Stimulated activated CD8-positive, alpha-beta memory T cell treated with anti-CD3 and anti-CD28 coated beads, Interleukin-7, amount 100 ng/mL, for 24 hours (primary cell): Measurements from ENCODE around the gene FCGR2B.
"Not testable (repeated sequence)": the region's sequence is repeated elsewhere in the genome, so short reads cannot be mapped to it uniquely, and the experiment has no call there.

ENCODE experiments used
- DNase-seq: peaks from one replicate; pipeline ENCODE4 v3.0.0-alpha.2; 2020; ENCODE audit warnings: low read depth

The FCGR2B gene

DNA sequence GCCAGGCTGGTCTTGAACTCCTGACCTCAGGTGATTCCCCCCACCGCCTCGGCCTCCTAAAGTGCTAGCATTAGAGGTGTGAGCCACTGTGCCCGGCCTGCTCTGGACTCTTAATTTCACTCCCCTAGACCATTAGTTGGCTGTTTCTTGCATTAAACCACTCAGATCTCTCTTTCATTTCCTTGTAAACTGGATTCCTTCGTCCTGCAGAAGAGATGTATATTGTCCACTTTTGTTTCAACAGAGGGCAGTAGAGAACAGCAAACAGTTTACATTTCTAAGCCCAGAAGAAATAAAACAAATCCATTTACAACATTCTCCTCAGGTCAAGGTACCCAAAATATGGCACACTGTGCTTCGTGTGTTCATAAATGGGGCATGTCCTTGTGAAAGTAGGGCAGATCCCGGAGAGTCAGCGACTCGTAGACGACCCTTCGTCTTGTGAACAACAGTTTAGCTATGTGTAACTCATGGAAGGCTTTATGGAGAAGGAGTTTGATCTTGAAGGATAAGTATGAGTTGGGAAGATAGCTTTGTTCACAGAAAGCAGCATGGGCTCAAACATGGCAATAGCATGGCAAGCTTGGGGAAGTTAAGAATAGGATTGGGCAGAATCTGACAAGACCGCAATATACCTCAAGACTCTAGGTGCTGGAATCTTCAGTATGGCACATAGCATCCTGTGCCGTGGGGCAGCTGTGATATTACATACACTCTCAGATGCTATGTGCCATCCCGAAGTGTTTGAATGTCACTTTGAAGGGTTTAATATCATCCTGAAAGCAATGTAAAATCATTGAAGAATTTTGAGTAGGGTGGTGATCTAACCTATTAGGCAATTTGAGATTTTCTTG is 15.2 kb upstream of the FCGR2B start:
- DNase-seq: not testable (repeated sequence)

DNA sequence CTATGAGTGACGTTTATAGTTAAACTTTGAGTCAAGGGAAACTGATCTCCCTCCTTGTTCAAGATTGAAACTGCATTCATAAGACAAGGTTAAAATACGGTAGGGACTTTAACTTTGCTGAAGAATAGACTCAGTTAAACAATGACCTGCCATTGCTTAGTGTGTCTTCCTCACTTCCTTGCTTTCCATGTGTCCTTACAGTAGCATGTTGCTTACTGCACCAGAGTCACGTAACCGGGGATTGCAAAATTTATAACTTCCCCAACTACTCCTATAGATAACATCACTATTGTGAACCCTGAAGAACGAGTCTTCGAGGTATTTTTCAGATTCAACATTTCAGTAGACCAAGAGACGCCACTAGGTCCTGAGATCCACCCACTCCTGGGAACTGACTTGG is 9.4 kb upstream of the FCGR2B start:
- DNase-seq: not testable (repeated sequence)

DNA sequence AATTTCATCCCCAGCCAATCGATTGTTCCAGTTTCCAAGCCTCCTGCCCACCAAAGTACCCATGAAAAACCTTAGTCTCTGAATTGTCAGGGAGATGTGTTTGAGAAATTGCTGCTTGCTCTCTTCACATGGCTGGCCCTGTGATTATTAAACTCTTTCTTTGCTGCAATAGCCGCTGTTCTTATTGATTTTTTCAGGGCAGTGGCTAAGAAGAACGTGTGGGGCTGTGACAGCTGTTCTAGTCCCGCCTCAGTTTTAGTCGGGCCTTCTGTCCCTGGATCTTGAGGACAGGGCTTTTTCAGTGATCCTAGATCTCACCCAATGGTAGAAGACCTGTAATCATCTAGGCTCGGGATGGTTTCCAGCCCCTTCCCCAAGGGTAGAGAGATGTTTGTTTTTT is 9.0 kb upstream of the FCGR2B start:
- not testable (repeated sequence) for DNase-seq

DNA sequence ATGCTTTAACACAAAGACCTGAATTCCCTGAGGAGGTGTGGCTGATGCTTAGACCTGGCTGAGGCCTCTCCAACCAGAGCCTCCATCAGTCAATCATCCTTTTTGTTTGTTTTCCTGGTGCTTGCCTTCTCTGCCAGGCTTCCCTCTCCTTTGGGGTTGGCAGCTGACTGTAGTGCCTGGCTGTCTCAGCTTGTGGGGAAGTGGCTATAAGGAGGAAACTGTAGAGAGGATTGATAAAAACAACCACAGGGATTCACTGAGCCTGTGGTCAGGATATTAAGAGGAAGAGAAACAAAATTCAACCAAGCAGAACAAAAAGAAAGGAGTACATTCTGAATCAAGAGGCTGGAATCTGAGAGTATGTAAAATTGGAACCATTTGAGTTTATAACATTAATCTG is 4.4 kb upstream of the FCGR2B start:
- DNase-seq: not testable (repeated sequence)

DNA sequence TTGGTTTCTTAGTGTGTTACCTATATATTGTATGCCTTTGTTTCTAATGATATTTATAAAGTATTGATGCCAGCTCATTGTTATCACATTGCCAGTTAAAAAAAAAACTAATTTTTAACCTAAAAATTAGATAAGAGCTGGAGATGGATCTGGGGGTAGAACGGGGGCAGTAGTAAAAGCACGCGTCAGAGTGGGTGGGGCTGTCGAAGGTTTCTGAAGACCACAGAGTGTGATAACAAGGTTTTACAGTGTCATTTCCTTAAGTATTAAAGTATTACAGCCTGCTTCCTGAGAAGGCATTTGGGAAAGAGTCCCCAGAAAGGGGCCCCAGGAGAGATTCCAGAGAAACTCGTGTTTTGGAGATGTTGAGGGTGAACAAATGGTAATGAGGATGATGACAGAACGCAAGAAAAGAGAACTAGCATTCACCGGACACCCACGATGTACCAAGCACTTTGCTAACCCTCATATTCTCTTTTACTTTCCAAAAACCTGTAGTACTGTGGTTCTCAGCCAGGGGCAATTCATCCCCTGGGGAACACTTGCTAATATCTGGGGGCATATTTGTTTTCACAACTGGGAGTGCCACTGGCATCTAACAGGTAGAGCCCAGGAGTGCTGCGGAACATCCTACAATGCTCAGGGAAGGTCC is 1.2 kb upstream of the FCGR2B start:
- DNase-seq: not testable (repeated sequence)

DNA sequence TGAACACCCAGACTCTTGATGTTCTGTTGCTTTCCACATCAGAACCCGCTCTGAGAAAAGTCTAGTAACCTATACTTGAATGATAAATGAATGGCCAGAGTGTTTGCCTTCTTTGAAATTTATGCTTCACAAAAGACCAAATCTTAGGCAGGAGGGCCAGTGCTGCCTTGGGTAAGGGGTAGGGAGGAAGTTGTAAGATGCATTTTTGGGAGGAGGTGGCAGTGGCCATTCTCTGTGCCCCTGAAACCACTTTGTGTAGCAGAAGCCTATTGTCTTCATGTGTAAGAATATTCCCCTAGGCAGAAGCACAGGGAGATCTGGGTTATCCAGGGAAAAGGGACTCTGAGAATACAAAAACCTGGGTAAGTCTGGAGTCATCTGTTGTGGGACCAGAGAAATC is 626 bp downstream of the FCGR2B start:
- DNase-seq: not testable (repeated sequence)

DNA sequence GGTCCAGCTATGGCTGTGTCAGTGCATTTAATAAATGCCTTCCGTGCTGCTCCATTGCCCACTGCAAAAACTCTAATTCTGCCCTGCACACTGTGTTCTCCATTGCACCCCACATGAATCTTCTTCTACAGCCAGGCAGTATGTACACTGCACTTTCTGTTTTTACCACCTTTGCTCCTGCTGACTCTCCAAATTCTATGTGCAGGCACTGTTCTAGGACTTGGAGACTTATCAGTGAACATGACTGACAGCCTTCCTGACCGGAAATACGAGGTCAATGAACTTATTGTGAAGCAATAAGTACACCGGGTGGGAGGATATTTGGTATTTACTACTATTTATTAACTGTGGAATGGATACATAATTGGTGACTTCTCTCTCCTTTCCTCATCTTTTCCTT is 1.7 kb downstream of the FCGR2B start:
- DNase-seq: not testable (repeated sequence)

DNA sequence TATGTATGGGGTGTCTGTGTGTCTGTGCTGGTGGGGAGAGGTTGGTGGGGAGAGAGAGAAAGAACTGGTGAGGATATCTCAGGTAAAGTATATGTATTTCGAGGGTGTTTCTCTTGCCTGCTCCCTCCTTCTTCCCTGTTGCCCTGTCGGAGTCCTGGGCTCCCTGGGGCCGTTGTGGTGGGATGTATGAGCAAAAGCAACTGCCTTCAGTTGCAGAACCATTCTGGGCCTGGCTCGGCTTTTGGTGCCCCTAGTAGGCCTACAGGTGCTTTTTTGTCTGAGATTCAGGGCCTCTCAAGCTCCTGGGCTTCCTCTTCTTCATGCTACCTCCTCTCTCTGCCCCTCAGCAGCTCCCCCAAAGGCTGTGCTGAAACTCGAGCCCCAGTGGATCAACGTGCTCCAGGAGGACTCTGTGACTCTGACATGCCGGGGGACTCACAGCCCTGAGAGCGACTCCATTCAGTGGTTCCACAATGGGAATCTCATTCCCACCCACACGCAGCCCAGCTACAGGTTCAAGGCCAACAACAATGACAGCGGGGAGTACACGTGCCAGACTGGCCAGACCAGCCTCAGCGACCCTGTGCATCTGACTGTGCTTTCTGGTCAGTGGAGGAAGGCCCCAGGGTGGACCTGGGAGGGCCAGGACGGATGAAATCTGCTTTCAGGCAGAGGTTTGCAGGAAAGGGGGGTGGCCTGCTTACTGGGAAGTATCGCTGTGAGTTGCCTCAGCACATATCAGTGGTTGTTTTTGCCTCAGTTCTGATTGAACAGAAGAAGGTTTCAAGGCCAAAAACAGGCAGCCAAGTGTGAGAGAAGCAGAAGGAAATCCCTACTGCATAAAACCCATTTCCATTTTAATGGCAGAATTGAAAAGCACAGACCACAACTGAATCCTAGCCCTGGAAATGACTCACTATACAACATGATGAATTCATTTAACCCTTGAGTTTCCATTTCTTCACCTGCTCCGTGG is 8.4 kb downstream of the FCGR2B start:
- not testable (repeated sequence) for DNase-seq

DNA sequence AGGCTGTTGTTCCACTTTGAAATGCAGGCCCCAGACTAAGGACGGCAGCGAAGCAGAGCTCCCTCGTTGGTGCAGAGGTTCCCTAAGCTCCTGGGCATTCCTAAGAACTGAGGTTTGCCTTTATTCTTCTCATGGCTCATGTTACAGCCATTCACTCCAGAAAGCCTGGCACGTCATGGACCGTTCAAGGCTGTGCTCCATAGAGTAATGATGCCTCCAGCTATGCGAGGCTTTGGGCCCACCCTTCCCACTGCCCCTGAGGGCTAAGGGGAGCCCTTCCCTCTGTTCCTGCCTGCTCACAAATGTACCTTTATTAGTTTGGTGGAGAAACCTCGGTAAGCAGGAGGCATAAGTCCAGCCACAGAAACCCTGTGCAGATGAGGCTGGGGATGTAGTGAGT is 10.5 kb downstream of the FCGR2B start:
- DNase-seq: not testable (repeated sequence)

DNA sequence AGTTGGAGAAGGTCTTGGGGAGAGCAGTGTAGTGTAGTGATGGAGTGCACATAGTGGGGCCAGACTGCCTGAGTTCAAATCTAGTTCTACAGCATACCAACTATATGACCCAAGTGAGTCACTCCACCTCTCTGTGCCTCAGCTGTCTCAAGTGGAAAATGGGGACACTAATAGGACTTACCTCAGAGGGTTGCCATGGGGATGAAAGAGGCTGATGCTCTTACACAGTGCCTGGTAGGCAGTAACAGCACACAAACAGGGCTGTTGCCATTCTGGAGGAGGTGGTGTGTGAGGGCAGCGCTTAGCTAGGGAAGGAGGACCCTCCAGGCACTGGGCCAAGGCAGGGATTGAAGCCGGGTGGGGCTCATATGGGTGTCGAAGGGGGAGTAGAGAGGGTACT is 11.5 kb downstream of the FCGR2B start:
- not testable (repeated sequence) for DNase-seq

DNA sequence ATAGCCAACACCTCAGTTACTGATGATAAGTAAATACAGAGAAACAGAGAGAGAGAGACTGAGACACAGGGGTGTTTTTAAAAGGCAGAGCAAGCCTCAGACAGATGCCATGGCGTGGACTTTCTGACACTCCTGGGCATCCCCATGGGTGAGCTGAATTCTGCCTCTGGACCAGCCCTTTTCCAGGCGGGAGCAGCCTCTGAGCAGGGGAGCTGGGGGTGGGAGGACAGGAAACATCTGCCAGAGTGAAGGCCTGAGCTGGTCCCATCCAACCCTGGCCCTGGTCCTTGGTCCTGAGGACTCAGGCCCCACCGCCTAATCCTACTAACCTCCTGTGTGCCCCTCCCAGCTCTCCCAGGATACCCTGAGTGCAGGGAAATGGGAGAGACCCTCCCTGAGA is 12.0 kb downstream of the FCGR2B start:
- DNase-seq: not testable (repeated sequence)

DNA sequence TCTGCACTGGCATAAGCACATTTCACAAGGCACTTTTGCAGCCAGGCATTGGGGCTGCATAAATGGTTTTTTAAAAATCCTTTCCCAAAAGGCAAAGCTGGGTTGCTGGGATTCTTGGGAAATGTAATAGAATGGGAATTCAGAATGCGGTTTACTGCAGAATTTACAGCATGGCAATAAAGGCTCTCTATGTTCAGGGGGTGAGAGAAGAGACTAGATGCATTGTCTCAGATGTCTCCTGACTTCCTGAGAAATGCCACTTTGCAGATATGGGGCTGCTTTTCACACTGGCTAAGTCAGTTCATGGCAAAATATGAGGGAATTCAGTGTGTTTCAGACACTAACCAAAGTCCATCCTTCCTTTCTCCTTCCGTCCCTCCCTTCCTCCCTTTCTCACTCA is 13.5 kb downstream of the FCGR2B start:
- DNase-seq: no peak

DNA sequence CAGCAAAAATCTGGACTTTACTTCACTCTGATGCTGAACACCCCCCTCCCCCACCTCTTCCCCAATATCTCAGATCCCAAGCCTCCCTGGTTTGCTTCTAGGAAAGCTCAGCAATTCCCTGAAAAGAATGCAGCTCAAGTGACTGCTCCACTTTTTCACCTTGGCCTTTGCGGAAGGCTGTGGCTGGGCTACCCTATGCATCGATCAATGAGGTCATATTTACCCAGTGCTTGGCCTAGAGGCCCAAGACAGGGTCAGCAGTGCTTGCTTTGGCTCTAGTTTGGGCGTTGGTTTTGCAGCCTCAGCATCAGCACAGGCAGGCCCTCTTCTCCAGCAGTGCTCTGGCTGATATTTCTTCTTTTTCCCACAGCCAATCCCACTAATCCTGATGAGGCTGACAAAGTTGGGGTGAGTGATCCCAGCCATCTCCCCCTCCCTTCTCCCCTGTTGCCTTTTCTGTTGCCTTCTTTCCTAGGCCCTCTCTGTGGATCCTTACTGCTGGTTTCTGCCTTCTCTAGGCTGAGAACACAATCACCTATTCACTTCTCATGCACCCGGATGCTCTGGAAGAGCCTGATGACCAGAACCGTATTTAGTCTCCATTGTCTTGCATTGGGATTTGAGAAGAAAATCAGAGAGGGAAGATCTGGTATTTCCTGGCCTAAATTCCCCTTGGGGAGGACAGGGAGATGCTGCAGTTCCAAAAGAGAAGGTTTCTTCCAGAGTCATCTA is 14.2 kb downstream of the FCGR2B start:
- DNase-seq: no peak

DNA sequence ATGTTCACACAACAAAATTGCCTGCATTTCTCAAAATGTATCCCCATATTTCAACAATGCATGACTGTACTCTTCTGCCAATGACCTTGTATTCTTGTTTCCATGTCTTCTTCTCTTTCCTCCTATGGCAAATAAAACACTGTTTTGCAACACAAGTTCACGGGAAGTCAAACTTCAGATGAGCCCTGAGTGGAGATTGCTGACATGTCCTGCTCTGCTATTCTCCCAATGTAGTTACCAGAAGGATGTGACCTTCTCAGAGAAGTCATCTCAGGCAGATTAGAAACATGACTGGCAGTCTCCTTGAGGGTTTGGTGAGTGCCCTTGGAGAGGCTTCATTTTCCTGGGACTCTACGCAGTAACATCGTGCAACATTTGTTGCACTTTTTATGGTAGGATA is 15.6 kb downstream of the FCGR2B start:
- no peak for DNase-seq

DNA sequence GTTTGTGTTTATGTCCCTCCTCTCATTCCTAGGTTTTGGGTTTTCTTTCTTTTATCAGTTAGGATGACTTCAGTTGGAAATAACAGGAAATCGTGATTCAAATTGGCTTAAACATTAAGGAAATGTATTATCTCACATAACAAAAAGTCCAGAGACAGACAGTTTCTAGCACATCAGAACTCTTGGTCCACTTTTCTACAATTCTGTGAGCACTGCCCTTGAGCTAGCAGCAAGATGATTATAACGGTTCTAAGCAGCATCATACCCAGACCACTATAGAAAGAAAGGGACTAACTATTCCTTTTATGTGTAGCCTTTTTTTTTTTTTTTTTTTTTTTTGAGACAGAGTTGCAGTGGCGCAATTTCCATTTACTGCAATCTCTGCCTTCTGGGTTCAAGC is 18.9 kb downstream of the FCGR2B start:
- DNase-seq: no peak

DNA sequence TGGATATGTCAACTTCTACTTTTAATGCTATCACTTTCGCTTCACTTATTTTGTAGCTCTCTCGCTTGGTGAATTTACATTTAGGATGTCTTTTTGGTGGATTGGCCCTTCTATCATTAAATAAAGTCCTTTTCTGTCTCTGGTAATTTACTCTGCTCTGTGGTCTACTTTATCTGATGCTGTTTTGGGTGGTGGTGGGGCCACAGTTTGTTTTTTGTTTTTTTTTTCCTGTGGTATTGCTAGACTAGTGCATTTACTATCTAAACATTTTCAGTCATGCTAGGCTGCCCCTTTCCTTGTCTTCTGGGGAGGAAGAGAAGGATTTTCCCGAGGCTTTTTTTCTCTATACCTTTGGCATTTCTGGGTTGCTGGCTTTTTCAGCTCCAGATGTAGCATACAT is 26.0 kb downstream of the FCGR2B start:
- no peak for DNase-seq

DNA sequence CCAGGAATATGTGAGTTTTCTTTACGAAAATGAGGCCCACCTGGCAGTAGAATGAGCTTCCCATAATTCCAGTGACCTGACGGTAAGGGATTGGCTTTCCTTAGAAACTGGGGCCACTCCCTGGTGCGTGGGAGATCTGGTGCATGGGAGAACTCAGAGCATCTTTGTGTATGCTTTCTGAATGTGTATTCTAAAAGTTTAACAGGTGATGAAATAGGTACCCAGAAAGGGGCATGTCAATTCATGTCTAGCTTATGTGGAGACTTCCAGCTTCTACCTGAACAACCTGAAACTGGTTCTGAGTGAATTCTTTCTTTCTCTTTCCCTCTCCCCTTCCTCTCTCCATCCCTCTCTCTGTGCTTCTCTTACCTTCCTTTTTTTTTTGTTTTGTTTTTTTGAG is 28.9 kb downstream of the FCGR2B start:
- no peak for DNase-seq

DNA sequence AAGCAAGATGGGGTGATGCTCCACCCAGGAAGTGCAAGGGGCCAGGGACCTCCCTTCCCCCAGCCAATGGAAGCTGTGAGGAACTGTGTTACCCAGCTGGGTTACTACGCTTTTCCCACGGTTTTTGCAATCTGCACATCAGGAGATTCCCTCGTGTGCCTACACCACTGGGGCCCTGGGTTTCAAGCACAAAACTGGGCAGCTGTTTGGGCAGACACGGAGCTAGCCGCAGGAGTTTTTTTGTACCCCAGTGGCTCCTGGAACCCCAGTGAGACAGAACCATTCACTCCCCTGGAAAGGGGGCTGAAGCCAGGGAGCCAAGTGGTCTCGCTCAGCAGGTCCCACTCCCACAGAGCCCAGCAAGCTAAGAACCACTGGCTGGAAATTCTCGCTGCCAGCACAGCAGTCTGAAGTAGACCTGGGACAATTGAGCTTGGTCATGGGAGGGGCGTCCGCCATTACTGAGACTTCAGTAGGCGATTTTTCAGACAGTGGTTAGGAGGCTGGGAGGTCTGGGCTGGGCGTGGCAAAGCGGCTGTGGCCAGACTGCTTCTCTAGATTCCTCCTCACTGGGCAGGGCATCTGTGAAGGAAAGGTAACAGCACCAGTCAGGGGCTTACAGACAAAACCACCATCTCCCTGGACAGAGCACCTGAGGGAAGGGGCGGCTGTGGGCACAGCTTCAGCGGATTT is 30.2 kb downstream of the FCGR2B start:
- not testable (repeated sequence) for DNase-seq

DNA sequence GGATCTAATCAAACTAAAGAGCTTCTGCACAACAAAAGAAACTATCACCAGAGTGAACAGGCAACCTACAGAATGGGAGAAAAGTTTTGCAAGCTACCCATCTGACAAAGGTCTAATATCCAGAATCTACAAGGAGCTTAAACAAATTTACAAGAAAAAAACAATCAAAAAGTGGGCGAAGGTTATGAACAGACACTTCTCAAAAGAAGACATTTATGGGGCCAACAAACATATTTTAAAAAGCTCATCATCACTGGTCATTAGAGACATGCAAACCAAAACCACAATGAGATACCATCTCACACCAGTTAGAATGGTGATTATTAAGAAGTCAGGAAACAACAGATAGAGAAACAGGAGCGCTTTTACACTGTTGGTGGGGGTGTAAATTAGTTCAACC is 35.4 kb downstream of the FCGR2B start:
- not testable (repeated sequence) for DNase-seq

DNA sequence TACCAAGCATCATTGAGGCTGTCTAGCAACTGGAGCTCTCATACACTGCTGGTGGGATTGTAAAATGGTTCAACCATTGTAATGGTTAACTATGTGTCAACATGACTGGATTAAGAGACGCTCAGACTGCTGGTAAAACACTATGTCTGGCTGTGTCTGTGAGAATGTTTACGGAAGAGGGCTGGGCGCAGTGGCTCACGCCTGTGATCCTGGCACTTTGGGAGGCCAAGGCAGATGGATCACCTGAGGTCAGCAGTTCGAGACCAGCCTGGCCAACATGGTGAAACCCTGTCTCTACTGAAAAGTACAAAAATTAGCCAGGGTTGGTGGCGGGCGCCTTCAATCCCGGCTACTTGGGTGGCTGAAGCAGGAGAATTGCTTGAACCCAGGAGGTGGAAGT is 39.3 kb downstream of the FCGR2B start:
- no peak for DNase-seq

DNA sequence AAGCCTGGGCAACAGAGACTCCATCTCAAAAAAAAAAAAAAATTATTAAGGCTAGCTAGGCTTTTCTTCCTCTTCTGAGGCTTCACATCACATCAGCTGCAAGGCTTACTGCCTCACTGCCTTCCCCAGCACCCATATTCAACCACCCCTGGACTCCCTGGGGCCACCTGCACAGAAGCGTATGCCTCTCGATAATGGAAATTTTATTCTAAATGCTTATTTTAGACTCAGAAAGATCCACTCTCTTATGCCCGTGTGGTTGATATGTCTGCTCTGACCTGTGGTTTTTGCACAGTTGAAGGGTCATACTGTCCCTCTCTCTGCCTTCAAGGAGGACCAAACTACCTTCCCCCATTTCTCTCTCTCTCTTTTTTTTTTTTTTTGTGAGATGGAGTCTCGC is 42.6 kb downstream of the FCGR2B start:
- no peak for DNase-seq
